HL-60 (cell line): ENCODE results near the gene SKIC3.

Source experiments
- DNase-seq, 2 experiments: peaks; one replicate each; pipeline ENCODE4 v3.0.0-alpha.2; 2010 to 2020; ENCODE audit warnings: low read depth in 1 of 2, low spot score in 1 of 2
- H3K27ac ChIP-seq: fragments of 250-450 bp; sonication (Bioruptor Pico); replicated peaks from 2 replicates; pipeline ENCODE4 v1.5.1; 2020; ENCODE audit warnings: mild to moderate bottlenecking, moderate library complexity
- H3K27me3 ChIP-seq: fragments of 250-450 bp; sonication (Bioruptor Pico); 2 replicates; pipeline ENCODE4 v1.5.1; 2021; ENCODE audit warnings: mild to moderate bottlenecking, moderate library complexity; ENCODE audit not compliant: insufficient read depth, poor library complexity, severe bottlenecking
- H3K4me3 ChIP-seq: replicated peaks from 2 replicates; pipeline ENCODE4 v1.5.1; 2011; ENCODE audit warnings: mild to moderate bottlenecking, control low read depth, low read length; ENCODE audit not compliant: insufficient read depth
- CTCF ChIP-seq: IDR thresholded peaks from one replicate; pipeline ENCODE4 v1.5.1; 2011; ENCODE audit warnings: low read length, control low read depth, inconsistent platforms; ENCODE audit not compliant: insufficient read depth
- GABPA ChIP-seq: IDR thresholded peaks from 2 replicates; pipeline ENCODE4 v1.6.1; 2012; ENCODE audit warnings: low read depth
- POLR2AphosphoS5 ChIP-seq: IDR thresholded peaks from 2 replicates; pipeline ENCODE4 v1.6.1; 2012; ENCODE audit warnings: low read depth
- REST ChIP-seq: IDR thresholded peaks from 2 replicates; pipeline ENCODE4 v1.6.1; 2012; ENCODE audit warnings: low read depth; ENCODE audit not compliant: insufficient replicate concordance
- SPI1 ChIP-seq: IDR thresholded peaks from 2 replicates; pipeline ENCODE4 v1.6.1; 2012; ENCODE audit warnings: low read depth, mild to moderate bottlenecking, borderline replicate concordance

SKIC3 gene

GRCh38 chr5:95583992-95584391, 29.2 kb upstream of the SKIC3 start:
- no peak for DNase-seq
- Histone ChIP-seq H3K27ac (no peak overlapping the region), H3K4me3 (no peak overlapping the region), H3K27me3 (no peaks in the 10 kb centered on the region)
- TF ChIP-seq SPI1 = no peak
- TF ChIP-seq GABPA = no peak
- no peak for TF ChIP-seq CTCF
- no peak for TF ChIP-seq REST
- no peak for TF ChIP-seq POLR2AphosphoS5

GRCh38 chr5:95581576-95581975, 26.8 kb upstream of the SKIC3 start:
- DNase-seq = no peak
- H3K27ac ChIP-seq = no peak overlapping the region
- H3K27me3 ChIP-seq = no peaks in the 10 kb centered on the region
- H3K4me3 ChIP-seq = no peak overlapping the region
- TF ChIP-seq SPI1 = no peak
- no peak for TF ChIP-seq POLR2AphosphoS5
- TF ChIP-seq CTCF = no peak
- no peak for TF ChIP-seq REST
- no peak for TF ChIP-seq GABPA

GRCh38 chr5:95572016-95572415, 17.2 kb upstream of the SKIC3 start:
- DNase-seq = no peak
- Histone ChIP-seq H3K27ac (no peak overlapping the region), H3K27me3 (no peaks in the 10 kb centered on the region), H3K4me3 (no peak overlapping the region)
- TF ChIP-seq SPI1 (no peak), GABPA (no peak), REST (no peak), POLR2AphosphoS5 (no peak), CTCF (no peak)
